Transverse colon (tissue), 4 donors: ENCODE results near the gene SLC36A3.
"Not testable (repeated sequence)": the region's sequence is repeated elsewhere in the genome, so short reads cannot be mapped to it uniquely, and the experiment has no call there.

Experiments used
- CTCF ChIP-seq, 5 experiments: fragments of 200-600 bp in 3 of 5; fragments of 450-650 bp in 2 of 5; sonication (generic) in 3 of 5; IDR thresholded peaks; 1 replicate in 2 of 5; 2 replicates in 3 of 5; pipeline ENCODE4 v1.5.1; 2016 to 2017; ENCODE audit warnings: antibody characterized with exemption in 5 of 5, inconsistent platforms in 3 of 5, mild to moderate bottlenecking in 2 of 5, moderate library complexity in 1 of 5
- EP300 ChIP-seq: sonication (generic); formaldehyde crosslinking; IDR thresholded peaks from one replicate; pipeline ENCODE4 v1.6.1; 2017; ENCODE audit warnings: antibody characterized with exemption, low read depth
- POLR2A ChIP-seq: fragments of 450-650 bp; IDR thresholded peaks from one replicate; pipeline ENCODE4 v1.6.1; 2016; ENCODE audit warnings: antibody characterized with exemption, mild to moderate bottlenecking, moderate library complexity
- POLR2AphosphoS5 ChIP-seq, 3 donors: sonication (generic); formaldehyde crosslinking; IDR thresholded peaks; one replicate each; pipeline ENCODE4 v1.6.1; 2016; ENCODE audit warnings: antibody characterized with exemption in 3 of 3

GRCh38 chr5:151235239-151235571 lies 68.4 kb downstream of the SLC36A3 start:
- not testable (repeated sequence) for TF ChIP-seq CTCF (IDR thresholded peaks at IDR 0.05); POLR2A; POLR2AphosphoS5 (IDR thresholded peaks at IDR 0.05); EP300
